22Rv1 (cell line): ENCODE measurements around the gene C1orf159.

Experiments
- CTCF ChIP-seq: fragments of 450-650 bp; IDR thresholded peaks from 2 replicates; pipeline ENCODE4 v1.5.1; 2017; ENCODE audit warnings: mild to moderate bottlenecking
- ZFX ChIP-seq: fragments of 450-650 bp; IDR thresholded peaks from 2 replicates; pipeline ENCODE4 v1.6.1; 2017; ENCODE audit warnings: antibody characterized with exemption, borderline replicate concordance

- TF ChIP-seq CTCF: no peak
- no peak for TF ChIP-seq ZFX
These were observed 64.6 kb downstream of the C1orf159 start for GRCh38 chr1:1051127-1051810.
